Neural crest cell (in vitro differentiated cells): ENCODE measurements around the gene OR2S2. TPM values are rescaled to one million over a fixed set of nuclear protein-coding genes. Genes with fewer than 3 reads are reported as not detected.

Experiments
- DNase-seq: peaks from one replicate; pipeline ENCODE4 v3.0.0; 2021; ENCODE audit warnings: low read depth, mixed read lengths, low spot score
- H3K27ac Mint-ChIP-seq: one replicate; pipeline ENCODE4 v1.8.0; 2021; ENCODE audit warnings: mild to moderate bottlenecking, mixed read lengths; ENCODE audit not compliant: unreplicated experiment
- H3K27me3 Mint-ChIP-seq: 2 replicates; pipeline ENCODE4 v1.8.0; 2021; ENCODE audit warnings: low read depth, mild to moderate bottlenecking, mixed read lengths
- H3K36me3 Mint-ChIP-seq: 2 replicates; pipeline ENCODE4 v1.8.0; 2021; ENCODE audit warnings: low read depth, mild to moderate bottlenecking, mixed read lengths
- H3K4me1 Mint-ChIP-seq: 2 replicates; pipeline ENCODE4 v1.8.0; 2021; ENCODE audit warnings: mixed read lengths
- H3K4me3 Mint-ChIP-seq: one replicate; pipeline ENCODE4 v1.8.0; 2021; ENCODE audit warnings: mild to moderate bottlenecking, mixed read lengths
- H3K9me3 Mint-ChIP-seq: 2 replicates; pipeline ENCODE4 v1.8.0; 2021; ENCODE audit warnings: mixed read lengths
- total RNA-seq: library from RNA; stranded (reverse); gene quantifications from 2 replicates; pipeline ENCODE4 v1.2.1, GENCODE V29; 2021
- TF ChIP-seq, protein P1 (sequence below): fragments of 200-600 bp; sonication (generic); conservative IDR thresholded peaks from 2 replicates; pipeline ENCODE4 v1.5.0; 2021; ENCODE audit warnings: antibody characterized with exemption, mild to moderate bottlenecking

The OR2S2 gene
- total RNA-seq, 1 donor from 2014 or later, result not detected

DNA sequence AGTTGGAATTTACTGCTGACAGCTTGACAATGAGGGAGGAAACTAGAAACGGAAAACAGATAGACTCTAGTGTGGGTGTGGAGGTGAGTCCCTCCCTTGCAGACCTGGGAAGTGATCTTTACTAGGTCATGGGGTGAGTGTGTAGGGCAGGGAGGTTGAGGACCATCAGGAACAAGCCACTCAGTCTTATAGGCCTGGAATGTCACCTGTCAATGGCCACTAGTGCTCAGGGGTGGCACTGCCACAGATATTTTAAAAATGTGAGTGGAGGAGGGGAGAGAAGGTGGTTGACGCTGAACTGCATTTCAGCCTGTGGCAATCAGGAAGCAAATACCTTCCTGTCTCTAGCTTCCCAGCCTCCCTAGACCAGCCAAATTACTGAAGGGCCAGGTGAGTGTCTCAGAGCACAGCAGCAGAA, 9.0 kb downstream of the OR2S2 start:
- no peak overlapping the region for H3K4me3 Mint-ChIP-seq
- no peak for DNase-seq
- H3K27me3 Mint-ChIP-seq, result peaks cover 54% of the 10 kb centered on the region
- H3K9me3 Mint-ChIP-seq, result no peaks in the 10 kb centered on the region
- H3K4me1 Mint-ChIP-seq, result peaks cover 5% of the 10 kb centered on the region
- H3K36me3 Mint-ChIP-seq, result no peaks in the 10 kb centered on the region
- H3K27ac Mint-ChIP-seq, result no peak overlapping the region
- TF ChIP-seq, protein P1, sequence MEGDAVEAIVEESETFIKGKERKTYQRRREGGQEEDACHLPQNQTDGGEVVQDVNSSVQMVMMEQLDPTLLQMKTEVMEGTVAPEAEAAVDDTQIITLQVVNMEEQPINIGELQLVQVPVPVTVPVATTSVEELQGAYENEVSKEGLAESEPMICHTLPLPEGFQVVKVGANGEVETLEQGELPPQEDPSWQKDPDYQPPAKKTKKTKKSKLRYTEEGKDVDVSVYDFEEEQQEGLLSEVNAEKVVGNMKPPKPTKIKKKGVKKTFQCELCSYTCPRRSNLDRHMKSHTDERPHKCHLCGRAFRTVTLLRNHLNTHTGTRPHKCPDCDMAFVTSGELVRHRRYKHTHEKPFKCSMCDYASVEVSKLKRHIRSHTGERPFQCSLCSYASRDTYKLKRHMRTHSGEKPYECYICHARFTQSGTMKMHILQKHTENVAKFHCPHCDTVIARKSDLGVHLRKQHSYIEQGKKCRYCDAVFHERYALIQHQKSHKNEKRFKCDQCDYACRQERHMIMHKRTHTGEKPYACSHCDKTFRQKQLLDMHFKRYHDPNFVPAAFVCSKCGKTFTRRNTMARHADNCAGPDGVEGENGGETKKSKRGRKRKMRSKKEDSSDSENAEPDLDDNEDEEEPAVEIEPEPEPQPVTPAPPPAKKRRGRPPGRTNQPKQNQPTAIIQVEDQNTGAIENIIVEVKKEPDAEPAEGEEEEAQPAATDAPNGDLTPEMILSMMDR, result no peak

DNA sequence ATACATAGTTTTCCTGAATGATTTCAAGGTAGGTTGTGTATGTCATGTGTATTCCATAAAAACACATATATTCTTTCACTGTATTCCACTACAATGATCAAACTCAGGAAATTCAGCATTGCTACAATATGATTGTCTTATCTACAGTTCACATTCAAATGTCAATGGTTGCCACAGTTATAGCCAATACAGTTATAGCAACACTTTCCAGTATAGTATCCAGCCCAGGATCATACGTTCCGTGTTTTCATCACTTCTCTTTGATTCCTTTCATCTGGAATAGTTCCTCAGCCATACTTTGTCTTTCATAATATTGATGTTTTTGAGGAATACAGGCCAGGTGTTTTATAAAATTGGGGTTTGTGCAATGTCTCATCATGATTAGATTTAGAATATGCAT, 9.5 kb downstream of the OR2S2 start:
- DNase-seq, result no peak
- TF ChIP-seq, protein P1, result no peak
- Mint-ChIP-seq H3K27ac (no peak overlapping the region), H3K4me3 (no peak overlapping the region), H3K9me3 (no peaks in the 10 kb centered on the region), H3K27me3 (peaks cover 52% of the 10 kb centered on the region), H3K4me1 (peaks cover 5% of the 10 kb centered on the region), H3K36me3 (no peaks in the 10 kb centered on the region)

DNA sequence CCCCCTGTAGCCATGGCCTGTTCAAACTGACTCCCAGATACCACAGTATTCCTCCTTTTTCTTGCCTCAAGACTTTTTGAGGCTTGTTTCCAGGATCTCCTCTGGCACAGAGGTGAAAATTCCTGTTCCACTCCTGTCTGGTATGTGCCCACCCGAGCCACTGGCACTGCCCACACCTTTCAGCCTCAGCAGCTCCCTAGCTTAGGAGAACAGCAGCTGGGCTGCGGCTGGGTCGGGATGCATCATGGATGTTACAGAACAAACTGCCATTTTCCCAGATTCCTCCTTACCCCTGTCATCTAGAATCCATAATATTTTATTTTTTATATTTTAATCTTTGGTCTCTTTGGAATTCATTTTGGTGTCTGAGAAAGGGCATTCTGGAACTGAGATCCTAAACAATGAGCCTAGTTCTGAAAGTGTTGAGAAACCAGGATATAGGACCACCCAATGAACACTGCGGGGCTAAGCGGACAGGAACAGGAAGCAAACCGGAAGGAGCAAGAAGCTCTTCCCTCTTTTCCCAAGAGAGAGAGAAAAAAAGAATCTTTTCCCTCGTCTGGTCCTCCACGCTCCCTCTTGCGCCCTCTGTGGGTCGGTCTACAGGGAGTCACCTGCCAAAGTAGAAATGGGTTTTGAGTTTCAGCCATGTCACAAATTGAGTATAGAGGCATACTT, 12.5 kb downstream of the OR2S2 start:
- H3K27me3 Mint-ChIP-seq, result peaks cover 51% of the 10 kb centered on the region
- no peaks in the 10 kb centered on the region for H3K9me3 Mint-ChIP-seq
- H3K36me3 Mint-ChIP-seq, result no peaks in the 10 kb centered on the region
- no peak overlapping the region for H3K27ac Mint-ChIP-seq
- peak overlapping the region; percentile 39 for H3K4me3 Mint-ChIP-seq
- DNase-seq, result peak; percentile 84
- H3K4me1 Mint-ChIP-seq, result peaks cover 5% of the 10 kb centered on the region
- TF ChIP-seq, protein P1, result peak; percentile 87

DNA sequence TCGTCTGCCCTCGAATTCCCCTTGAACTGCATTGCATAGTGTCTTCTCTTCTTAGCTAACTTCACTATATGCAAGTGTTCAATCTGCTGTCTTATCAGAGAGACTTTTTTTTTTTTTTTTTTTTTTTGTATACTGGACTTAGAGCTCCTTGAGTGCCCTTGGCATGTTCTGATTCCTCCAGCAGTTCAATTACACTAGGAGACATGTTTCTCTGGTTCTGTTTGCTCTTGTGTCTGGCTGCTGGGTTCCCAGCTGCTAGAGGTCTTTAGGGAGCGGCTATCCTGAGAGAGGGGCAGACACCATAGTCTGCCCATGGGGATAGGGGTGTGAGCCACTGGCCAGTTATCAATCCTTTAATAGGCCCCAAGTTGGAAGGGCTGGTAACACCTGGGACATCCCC, 13.1 kb downstream of the OR2S2 start:
- Mint-ChIP-seq H3K4me1 (peaks cover 5% of the 10 kb centered on the region), H3K9me3 (no peaks in the 10 kb centered on the region), H3K27ac (no peak overlapping the region), H3K36me3 (no peaks in the 10 kb centered on the region), H3K27me3 (peaks cover 50% of the 10 kb centered on the region), H3K4me3 (no peak overlapping the region)
- no peak for DNase-seq
- TF ChIP-seq, protein P1, result no peak

DNA sequence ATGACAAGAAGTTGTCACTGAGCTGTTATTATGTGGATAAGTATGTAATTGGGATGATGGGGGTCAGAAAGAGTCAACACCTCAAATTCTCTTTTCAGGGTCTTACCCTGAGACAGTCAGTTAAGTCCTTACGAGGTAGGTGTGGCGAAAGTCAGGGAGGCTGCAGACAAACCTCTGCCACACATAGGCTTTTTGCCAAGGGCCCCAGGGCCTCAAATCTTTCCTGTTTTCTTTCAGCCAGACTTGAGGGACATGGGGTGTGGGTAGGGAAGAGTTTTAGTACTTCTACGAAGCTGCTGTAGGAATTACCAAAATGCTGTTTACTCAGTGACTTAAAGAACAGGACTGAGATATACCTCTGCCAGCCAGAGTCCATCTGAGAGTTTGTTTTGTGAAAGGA, 13.8 kb downstream of the OR2S2 start:
- no peak for DNase-seq
- no peaks in the 10 kb centered on the region for H3K9me3 Mint-ChIP-seq
- TF ChIP-seq, protein P1, result no peak
- peaks cover 43% of the 10 kb centered on the region for H3K27me3 Mint-ChIP-seq
- H3K4me3 Mint-ChIP-seq, result no peak overlapping the region
- H3K27ac Mint-ChIP-seq, result no peak overlapping the region
- no peaks in the 10 kb centered on the region for H3K36me3 Mint-ChIP-seq
- peaks cover 5% of the 10 kb centered on the region for H3K4me1 Mint-ChIP-seq
